Osteoblast (primary cell): ENCODE measurements around the gene ELOVL6. TPM values are rescaled to one million over a fixed set of nuclear protein-coding genes. Genes with fewer than 3 reads are reported as not detected.

Experiments
- DNase-seq: peaks from one replicate; pipeline ENCODE4 v3.0.0; 2011; ENCODE audit warnings: low spot score, mixed read lengths; ENCODE audit not compliant: insufficient read length; ENCODE audit errors: missing footprints
- H2AFZ ChIP-seq: 2 replicates; pipeline ENCODE4 v1.6.0; 2011; ENCODE audit warnings: mild to moderate bottlenecking, low read length
- H3K27ac ChIP-seq: 2 replicates; pipeline ENCODE4 v1.5.1; 2011; ENCODE audit warnings: mild to moderate bottlenecking, low read depth, low read length, moderate library complexity
- H3K27me3 ChIP-seq: 2 replicates; pipeline ENCODE4 v1.6.0; 2012; ENCODE audit warnings: mild to moderate bottlenecking, control low read depth, inconsistent platforms, low read length, moderate library complexity; ENCODE audit not compliant: insufficient read depth
- H3K36me3 ChIP-seq: 2 replicates; pipeline ENCODE4 v1.5.1; 2011; ENCODE audit warnings: mild to moderate bottlenecking, low read length, control low read depth, moderate library complexity; ENCODE audit not compliant: insufficient read depth
- H3K4me1 ChIP-seq: 2 replicates; pipeline ENCODE4 v1.5.1; 2011; ENCODE audit warnings: mild to moderate bottlenecking, low read length, control low read depth, moderate library complexity; ENCODE audit not compliant: insufficient read depth
- H3K4me2 ChIP-seq: 2 replicates; pipeline ENCODE4 v1.6.0; 2011; ENCODE audit warnings: mild to moderate bottlenecking, low read length; ENCODE audit not compliant: insufficient read depth
- H3K4me3 ChIP-seq: fragments of 200-600 bp; sonication (generic); 3 replicates; pipeline ENCODE4 v1.5.1; 2012; ENCODE audit warnings: mild to moderate bottlenecking, low read length, inconsistent platforms; ENCODE audit not compliant: insufficient read depth
- H3K79me2 ChIP-seq: 2 replicates; pipeline ENCODE4 v1.6.0; 2012; ENCODE audit warnings: mild to moderate bottlenecking, low read length, control low read depth, inconsistent platforms; ENCODE audit not compliant: insufficient read depth
- H3K9me3 ChIP-seq: 2 replicates; pipeline ENCODE4 v1.5.1; 2011; ENCODE audit warnings: low read depth, low read length, control low read depth
- H4K20me1 ChIP-seq: 2 replicates; pipeline ENCODE4 v1.6.0; 2012; ENCODE audit warnings: mild to moderate bottlenecking, low read length, control low read depth; ENCODE audit not compliant: insufficient read depth
- CTCF ChIP-seq: IDR thresholded peaks from 2 replicates; pipeline ENCODE4 v1.5.1; 2011; ENCODE audit warnings: mild to moderate bottlenecking, low read depth, low read length, moderate library complexity; ENCODE audit errors: extremely low read depth
- total RNA-seq: library from RNA; depleted of rRNA; stranded (reverse); fragments of >200 nt; gene quantifications from 2 replicates; pipeline ENCODE4 v1.2.3, GENCODE V29; 2012

ELOVL6 gene
- total RNA-seq, 1 donor, result 12.7 TPM

GRCh38 chr4:110032603-110033002, 165.8 kb downstream of the ELOVL6 start:
- peaks cover 4% of the 10 kb centered on the region for H3K27me3 ChIP-seq
- TF ChIP-seq CTCF, result no peak

GRCh38 chr4:110025718-110026117, 172.7 kb downstream of the ELOVL6 start:
- no peak overlapping the region for H3K27ac ChIP-seq
- H3K36me3 ChIP-seq, result no peaks in the 10 kb centered on the region
- no peaks in the 10 kb centered on the region for H4K20me1 ChIP-seq
- no peak for DNase-seq
- no peak overlapping the region for H3K4me3 ChIP-seq
- no peaks in the 10 kb centered on the region for H3K79me2 ChIP-seq
- no peak overlapping the region for H2AFZ ChIP-seq
- peaks cover 4% of the 10 kb centered on the region for H3K27me3 ChIP-seq
- no peak for TF ChIP-seq CTCF
- H3K4me2 ChIP-seq, result no peak overlapping the region
- H3K9me3 ChIP-seq, result no peaks in the 10 kb centered on the region
- no peaks in the 10 kb centered on the region for H3K4me1 ChIP-seq

More at GRCh38 chr4:110032603-110033002, 165.8 kb downstream of the ELOVL6 start:
- no peak for DNase-seq
- Histone ChIP-seq H4K20me1 (no peaks in the 10 kb centered on the region), H3K79me2 (no peaks in the 10 kb centered on the region), H3K9me3 (no peaks in the 10 kb centered on the region), H3K4me3 (no peak overlapping the region), H3K4me2 (no peak overlapping the region), H3K36me3 (no peaks in the 10 kb centered on the region), H2AFZ (no peak overlapping the region), H3K27ac (no peak overlapping the region), H3K4me1 (no peaks in the 10 kb centered on the region)

GRCh38 chr4:110025056-110025455, 173.4 kb downstream of the ELOVL6 start:
- Histone ChIP-seq H3K27ac (no peak overlapping the region), H3K4me2 (no peak overlapping the region), H3K79me2 (no peaks in the 10 kb centered on the region), H3K4me1 (peaks cover 2% of the 10 kb centered on the region), H3K27me3 (peaks cover 4% of the 10 kb centered on the region), H4K20me1 (no peaks in the 10 kb centered on the region), H3K9me3 (no peaks in the 10 kb centered on the region), H3K36me3 (no peaks in the 10 kb centered on the region), H2AFZ (no peak overlapping the region), H3K4me3 (no peak overlapping the region)
- no peak for TF ChIP-seq CTCF
- DNase-seq, result no peak

GRCh38 chr4:110022457-110022856, 176.0 kb downstream of the ELOVL6 start:
- TF ChIP-seq CTCF, result no peak
- no peak for DNase-seq
- Histone ChIP-seq H3K36me3 (no peaks in the 10 kb centered on the region), H4K20me1 (no peaks in the 10 kb centered on the region), H2AFZ (no peak overlapping the region), H3K27me3 (peaks cover 4% of the 10 kb centered on the region), H3K4me1 (peaks cover 2% of the 10 kb centered on the region), H3K27ac (no peak overlapping the region), H3K79me2 (no peaks in the 10 kb centered on the region), H3K9me3 (no peaks in the 10 kb centered on the region), H3K4me3 (no peak overlapping the region), H3K4me2 (no peak overlapping the region)
